ENCODE measurements around the gene HILPDA. TPM values are rescaled to one million over a fixed set of nuclear protein-coding genes. Genes with fewer than 3 reads are reported as not detected.
"Not testable (repeated sequence)": the region's sequence is repeated elsewhere in the genome, so short reads cannot be mapped to it uniquely, and the experiment has no call there.

HILPDA gene
- total and polyA plus RNA-seq, 2 experiments from 2014 or later, result 18.5 to 26.6 TPM

- WGBS, 2 experiments (ENCODE audit: low coverage in 1 of 2, low lambda C conversion rate in 2 of 2, missing lambda C conversion rate in 2 of 2), result 14 to 16% methylated on average over 4 of the region's 4 CpGs
- Histone ChIP-seq H3F3A (ENCODE audit: insufficient read depth) (peaks cover 15% of the 10 kb centered on the region; the same call in 1 of the 2 replicates), H3K4me1 (ENCODE audit: insufficient read depth) (peaks cover 11% of the 10 kb centered on the region; the same call in 1 of the 2 replicates), H3K4me3 (peak overlapping the region; percentile 81), H3K79me2 (ENCODE audit: insufficient read depth) (peaks cover 41% of the 10 kb centered on the region), H3K9ac (peak overlapping the region; percentile 94), H2AFZ (peak overlapping the region; percentile 93), H3K4me2 (ENCODE audit: unreplicated experiment) (peak overlapping the region; percentile 85), H3K27ac (peak overlapping the region; percentile 78)
- DNase-seq; H3K27me3 ChIP-seq (replicated peaks; ENCODE audit: insufficient read depth); in situ Hi-C loops (cut with MboI); H4K20me1 ChIP-seq (ENCODE audit: insufficient read depth); H3K9me3 ChIP-seq (ENCODE audit: low read depth); H3K36me3 ChIP-seq (ENCODE audit: low read depth); H3K9me2 ChIP-seq (ENCODE audit: insufficient read depth): not testable (repeated sequence)
These were observed 21.6 kb downstream of the HILPDA start for GRCh38 chr7:128477336-128477690.

DNA sequence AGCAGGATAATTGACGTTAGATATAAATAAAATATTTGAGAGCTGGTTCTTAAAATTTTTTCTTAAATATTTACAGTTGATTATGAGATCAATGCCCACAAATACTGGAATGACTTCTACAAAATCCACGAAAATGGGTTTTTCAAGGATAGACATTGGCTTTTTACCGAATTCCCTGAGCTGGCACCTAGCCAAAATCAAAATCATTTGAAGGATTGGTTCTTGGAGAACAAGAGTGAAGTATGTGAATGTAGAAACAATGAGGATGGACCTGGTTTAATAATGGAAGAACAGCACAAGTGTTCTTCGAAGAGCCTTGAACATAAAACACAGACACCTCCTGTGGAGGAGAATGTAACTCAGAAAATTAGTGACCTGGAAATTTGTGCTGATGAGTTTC is 23.4 kb downstream of the HILPDA start:
- Histone ChIP-seq H3K4me1 (ENCODE audit: insufficient read depth) (peaks cover 11% of the 10 kb centered on the region; the same call in 1 of the 2 replicates), H3K79me2 (ENCODE audit: insufficient read depth) (peaks cover 41% of the 10 kb centered on the region)
- H3K4me2 ChIP-seq (ENCODE audit: unreplicated experiment); H3K4me3 ChIP-seq; DNase-seq; H3K27me3 ChIP-seq (replicated peaks; ENCODE audit: insufficient read depth); H3K9me3 ChIP-seq (ENCODE audit: low read depth); H4K20me1 ChIP-seq (ENCODE audit: insufficient read depth); H3K9me2 ChIP-seq (ENCODE audit: insufficient read depth); H3K36me3 ChIP-seq (ENCODE audit: low read depth); H3F3A ChIP-seq (ENCODE audit: insufficient read depth); H2AFZ ChIP-seq; H3K9ac ChIP-seq; in situ Hi-C loops (cut with MboI); H3K27ac ChIP-seq: not testable (repeated sequence)
- WGBS, 2 experiments (ENCODE audit: low coverage in 1 of 2, low lambda C conversion rate in 2 of 2, missing lambda C conversion rate in 2 of 2), result 69 to 71% methylated on average over 4 of the region's 4 CpGs

- H3K4me3 ChIP-seq; H3F3A ChIP-seq (ENCODE audit: insufficient read depth); H3K4me2 ChIP-seq (ENCODE audit: unreplicated experiment); H3K27ac ChIP-seq; H3K9me3 ChIP-seq (ENCODE audit: low read depth); H3K27me3 ChIP-seq (replicated peaks; ENCODE audit: insufficient read depth); H3K4me1 ChIP-seq (ENCODE audit: insufficient read depth); H3K79me2 ChIP-seq (ENCODE audit: insufficient read depth); H2AFZ ChIP-seq; H4K20me1 ChIP-seq (ENCODE audit: insufficient read depth); in situ Hi-C loops (cut with MboI); DNase-seq; H3K36me3 ChIP-seq (ENCODE audit: low read depth); H3K9me2 ChIP-seq (ENCODE audit: insufficient read depth); H3K9ac ChIP-seq: not testable (repeated sequence)
- 95 to 96% methylated on average over 6 of the region's 6 CpGs for WGBS, 2 experiments (ENCODE audit: low coverage in 1 of 2, low lambda C conversion rate in 2 of 2, missing lambda C conversion rate in 2 of 2)
These were observed 32.5 kb downstream of the HILPDA start for GRCh38 chr7:128488134-128488533.

GRCh38 chr7:128497405-128497804 is 41.7 kb downstream of the HILPDA start:
- H3K4me3 ChIP-seq, result no peak overlapping the region
- H3K27ac ChIP-seq, result no peak overlapping the region
- no peak overlapping the region for H3K9ac ChIP-seq
- no peak overlapping the region for H2AFZ ChIP-seq
- no peak for DNase-seq
- H3K79me2 ChIP-seq (ENCODE audit: insufficient read depth), result no peaks in the 10 kb centered on the region
- no peak overlapping the region for H3K4me2 ChIP-seq (ENCODE audit: unreplicated experiment)
- no peaks in the 10 kb centered on the region for H3K27me3 ChIP-seq (replicated peaks; ENCODE audit: insufficient read depth)
- TF ChIP-seq EZH2phosphoT487 (IDR thresholded peaks at IDR 0.05; ENCODE audit: insufficient read depth, low read depth), result no peak
- TF ChIP-seq EZH2 (IDR thresholded peaks at IDR 0.05; ENCODE audit: insufficient read depth, poor library complexity, severe bottlenecking), result no peak
- in situ Hi-C loops (cut with MboI), result no loop called here
- H3F3A ChIP-seq (ENCODE audit: insufficient read depth), result no peaks in the 10 kb centered on the region
- WGBS, 2 experiments (ENCODE audit: low coverage in 1 of 2, low lambda C conversion rate in 2 of 2, missing lambda C conversion rate in 2 of 2), result 93 to 94% methylated on average over 9 of the region's 9 CpGs
- no peaks in the 10 kb centered on the region for H3K4me1 ChIP-seq (ENCODE audit: insufficient read depth)
- H4K20me1 ChIP-seq (ENCODE audit: insufficient read depth), result no peaks in the 10 kb centered on the region
- H3K36me3 ChIP-seq (ENCODE audit: low read depth), result peaks cover 13% of the 10 kb centered on the region; the same call in 1 of the 2 replicates
- H3K9me3 ChIP-seq (ENCODE audit: low read depth), result no peaks in the 10 kb centered on the region
- H3K9me2 ChIP-seq (ENCODE audit: insufficient read depth), result no peaks in the 10 kb centered on the region

- H2AFZ ChIP-seq; H3K4me2 ChIP-seq (ENCODE audit: unreplicated experiment); DNase-seq; H3K27ac ChIP-seq; H3K36me3 ChIP-seq (ENCODE audit: low read depth); H3K9me3 ChIP-seq (ENCODE audit: low read depth); H3K4me3 ChIP-seq; H3K9ac ChIP-seq; H3K27me3 ChIP-seq (replicated peaks; ENCODE audit: insufficient read depth); H4K20me1 ChIP-seq (ENCODE audit: insufficient read depth); H3K4me1 ChIP-seq (ENCODE audit: insufficient read depth); H3K9me2 ChIP-seq (ENCODE audit: insufficient read depth); H3K79me2 ChIP-seq (ENCODE audit: insufficient read depth); in situ Hi-C loops (cut with MboI); H3F3A ChIP-seq (ENCODE audit: insufficient read depth): not testable (repeated sequence)
- 100% methylated on average over 2 of the region's 2 CpGs for WGBS, 2 experiments (ENCODE audit: low coverage in 1 of 2, low lambda C conversion rate in 2 of 2, missing lambda C conversion rate in 2 of 2)
These were observed 49.7 kb downstream of the HILPDA start for GRCh38 chr7:128505416-128505815.

GRCh38 chr7:128506819-128507218 is 51.1 kb downstream of the HILPDA start:
- H2AFZ ChIP-seq; DNase-seq; H3K4me2 ChIP-seq (ENCODE audit: unreplicated experiment); H3K36me3 ChIP-seq (ENCODE audit: low read depth); H3K4me1 ChIP-seq (ENCODE audit: insufficient read depth); in situ Hi-C loops (cut with MboI); H3K9me2 ChIP-seq (ENCODE audit: insufficient read depth); H3F3A ChIP-seq (ENCODE audit: insufficient read depth); H3K79me2 ChIP-seq (ENCODE audit: insufficient read depth); H4K20me1 ChIP-seq (ENCODE audit: insufficient read depth); H3K27me3 ChIP-seq (replicated peaks; ENCODE audit: insufficient read depth); H3K9ac ChIP-seq; H3K4me3 ChIP-seq; H3K27ac ChIP-seq; H3K9me3 ChIP-seq (ENCODE audit: low read depth): not testable (repeated sequence)
- 93 to 98% methylated on average over 3 of the region's 3 CpGs for WGBS, 2 experiments (ENCODE audit: low coverage in 1 of 2, low lambda C conversion rate in 2 of 2, missing lambda C conversion rate in 2 of 2)

GRCh38 chr7:128507321-128507993 is 51.8 kb downstream of the HILPDA start:
- WGBS, 2 experiments (ENCODE audit: low coverage in 1 of 2, low lambda C conversion rate in 2 of 2, missing lambda C conversion rate in 2 of 2), result 86 to 87% methylated on average over 5 of the region's 5 CpGs
- H3K79me2 ChIP-seq (ENCODE audit: insufficient read depth); H3K4me3 ChIP-seq: not testable (repeated sequence)

More at GRCh38 chr7:128507321-128507993, 51.8 kb downstream of the HILPDA start:
- H3K36me3 ChIP-seq (ENCODE audit: low read depth); H3K27me3 ChIP-seq (replicated peaks; ENCODE audit: insufficient read depth); in situ Hi-C loops (cut with MboI); H4K20me1 ChIP-seq (ENCODE audit: insufficient read depth); DNase-seq; H3K9me3 ChIP-seq (ENCODE audit: low read depth); H3K27ac ChIP-seq; H2AFZ ChIP-seq; H3K9me2 ChIP-seq (ENCODE audit: insufficient read depth); H3K4me1 ChIP-seq (ENCODE audit: insufficient read depth); H3K9ac ChIP-seq; H3F3A ChIP-seq (ENCODE audit: insufficient read depth); H3K4me2 ChIP-seq (ENCODE audit: unreplicated experiment): not testable (repeated sequence)
